HepG2 (cell line): ENCODE results near the gene GRHPR. TPM values are rescaled to one million over a fixed set of nuclear protein-coding genes. Genes with fewer than 3 reads are reported as not detected.

Experiments
- ATAC-seq: fragments of 200-7000 bp; cut with Tn5 transposase; 3 replicates; pipeline ENCODE4 v1.9.1; 2020; ENCODE audit warnings: mild to moderate bottlenecking, moderate library complexity
- BruUV-seq: library from RNA; stranded (reverse); fragments of 400-500 nt; replicated peaks from 2 replicates; lab custom pipeline; 2021; lab: Mats Ljungman, UMichigan
- CTCF ChIA-PET: fragments of 300-600 bp; formaldehyde crosslinking; extraction: SDS; loops from one replicate; lab custom pipeline; 2021; ENCODE audit warnings: low total read pairs, inconsistent platforms, low intra/inter-chr PET ratio; lab: Yijun Ruan, JAX
- POLR2A ChIA-PET: fragments of 350-600 bp; sonication (Branson Sonifier 250); formaldehyde crosslinking; loops from one replicate; lab custom pipeline; 2020; ENCODE audit warnings: antibody characterized with exemption, inconsistent platforms; lab: Yijun Ruan, JAX
- DNase-seq: peaks from one replicate; pipeline ENCODE4 v3.0.0-alpha.2; 2015; ENCODE audit warnings: low spot score
- FAIRE-seq: peaks from 3 replicates; lab custom pipeline; 2011; peaks lifted over from hg19 to GRCh38; lab: Jason Lieb, UNC
- H2AFZ ChIP-seq: one replicate; pipeline ENCODE4 v1.6.1; 2011; ENCODE audit warnings: low read length, inconsistent platforms
- H3K27ac ChIP-seq: fragments of 300-600 bp; 3 replicates; pipeline ENCODE4 v1.8.0; 2011; ENCODE audit warnings: mixed run types, mild to moderate bottlenecking, mixed read lengths, low read length, inconsistent platforms; ENCODE audit not compliant: insufficient read depth; ENCODE audit errors: extremely low read length
- H3K27me3 ChIP-seq, 2 experiments: fragments of 200-600 bp in 1 of 2; 2 replicates in 1 of 2; 3 replicates in 1 of 2; pipeline versions ENCODE4 v1.6.0 to v1.8.0; 2011; ENCODE audit warnings: low read length in 2 of 2, mild to moderate bottlenecking in 2 of 2, moderate library complexity in 2 of 2, inconsistent platforms in 1 of 2; ENCODE audit not compliant: insufficient read depth in 2 of 2, control insufficient read depth in 1 of 2
- H3K36me3 ChIP-seq, 2 experiments: fragments of 200-600 bp in 1 of 2; replicated peaks in 1 of 2; 2 replicates in 1 of 2; 3 replicates in 1 of 2; pipeline versions ENCODE4 v1.5.1 to v1.8.0; 2011; ENCODE audit warnings: low read length in 2 of 2, inconsistent platforms in 1 of 2; ENCODE audit not compliant: insufficient read depth in 2 of 2, control insufficient read depth in 1 of 2
- H3K4me1 ChIP-seq: 2 replicates; pipeline ENCODE4 v1.5.1; 2012; ENCODE audit warnings: low read length, inconsistent platforms; ENCODE audit not compliant: insufficient read depth
- H3K4me2 ChIP-seq: 2 replicates; pipeline ENCODE4 v1.6.0; 2011; ENCODE audit warnings: low read depth, low read length, inconsistent platforms
- H3K4me3 ChIP-seq, 3 experiments: fragments of 200-600 bp in 1 of 3; sonication (generic), shearing (Covaris generic) in 1 of 3; replicated peaks in 1 of 3; 2 replicates each; pipeline ENCODE4 v1.5.1; 2011 to 2016; ENCODE audit warnings: low read length in 3 of 3, inconsistent platforms in 2 of 3, low read depth in 2 of 3, mild to moderate bottlenecking in 2 of 3, control low read depth in 1 of 3, mixed read lengths in 1 of 3; ENCODE audit not compliant: insufficient read depth in 1 of 3
- H3K79me2 ChIP-seq: one replicate; pipeline ENCODE4 v1.6.1; 2011; ENCODE audit warnings: low read length, inconsistent platforms; ENCODE audit not compliant: insufficient read depth
- H3K9ac ChIP-seq: 2 replicates; pipeline ENCODE4 v1.6.0; 2011; ENCODE audit warnings: mild to moderate bottlenecking, low read depth, low read length, inconsistent platforms; ENCODE audit not compliant: insufficient read depth
- H3K9me3 ChIP-seq: 2 replicates; pipeline ENCODE4 v1.5.1; 2012; ENCODE audit warnings: mild to moderate bottlenecking, low read length
- H4K20me1 ChIP-seq: 2 replicates; pipeline ENCODE4 v1.6.0; 2011; ENCODE audit warnings: inconsistent platforms, mild to moderate bottlenecking, low read length, moderate library complexity; ENCODE audit not compliant: insufficient read depth
- CREM ChIP-seq, 2 experiments: sonication (generic) in 1 of 2; formaldehyde crosslinking in 1 of 2; IDR thresholded peaks; 2 replicates each; pipeline versions ENCODE4 v1.4.0 to v1.6.1; 2016 to 2020; ENCODE audit warnings: antibody characterized with exemption in 1 of 2, mild to moderate bottlenecking in 1 of 2, missing genetic modification reagents in 1 of 2
- NCOA2 ChIP-seq: sonication (generic); formaldehyde crosslinking; IDR thresholded peaks from 2 replicates; pipeline ENCODE4 v1.8.0; 2022; ENCODE audit warnings: inconsistent platforms
- SOX6 ChIP-seq, 2 experiments: fragments of 450-650 bp in 1 of 2; sonication (generic) in 1 of 2; formaldehyde crosslinking in 1 of 2; IDR thresholded peaks; 2 replicates each; pipeline versions ENCODE4 v1.4.0 to v1.6.1; 2017 to 2020; ENCODE audit warnings: antibody characterized with exemption in 1 of 2, mild to moderate bottlenecking in 1 of 2, missing genetic modification reagents in 1 of 2
- ZBTB7B ChIP-seq: sonication (generic); formaldehyde crosslinking; IDR thresholded peaks from 2 replicates; pipeline ENCODE4 v1.4.0; 2020; ENCODE audit warnings: missing genetic modification reagents
- ZNF652 ChIP-seq: IDR thresholded peaks from 2 replicates; pipeline ENCODE4 v1.6.1; 2016; ENCODE audit warnings: low read depth, borderline replicate concordance
- ZNF709 ChIP-seq: sonication (generic); formaldehyde crosslinking; IDR thresholded peaks from 2 replicates; pipeline ENCODE4 v1.5.0; 2020; ENCODE audit warnings: mild to moderate bottlenecking, missing genetic modification reagents
- WGBS: methylation state at CpG from one replicate; pipeline ENCODE4 v1.1.6; 2017; ENCODE audit warnings: low lambda C conversion rate; 5-methylcytosine and 5-hydroxymethylcytosine counted together
- in situ Hi-C: cut with HindIII; loops from 2 replicates; pipeline ENCODE4 v1.10.0; 2017; ENCODE audit warnings: low pct_unique_long_range_greater_than_20kb; ENCODE audit not compliant: extremely low pct_ligation_motif_present
- intact Hi-C: fragments of 100-400 bp; cut with micrococcal nuclease; formaldehyde crosslinking; loops from one replicate; pipeline ENCODE4 v1.10.0; 2022; ENCODE audit not compliant: unreplicated experiment
- polyA plus RNA-seq, 8 experiments: library from polyadenylated mRNA; depleted of rRNA in 3 of 8; stranded (reverse) in 7 of 8; unstranded in 1 of 8; fragments of >200 nt; fragmentation: Illumina TruSeq in 4 of 8; extraction: Trizol in 4 of 8; gene quantifications; 2 replicates each; pipeline versions ENCODE4 v1.2.1 to v1.2.3, GENCODE V29; 2011 to 2016; ENCODE audit warnings: low read depth in 4 of 8, missing spikeins in 1 of 8, mixed read lengths in 1 of 8; ENCODE audit not compliant: insufficient read depth in 1 of 8
- total RNA-seq, 5 experiments: library from RNA; depleted of rRNA; stranded (reverse); fragments of >200 nt; fragmentation: Illumina TruSeq; extraction: Trizol; gene quantifications; 2 replicates each; pipeline ENCODE4 v1.2.3, GENCODE V29; 2016; ENCODE audit warnings: low read depth in 1 of 5
- TF ChIP-seq, protein P1 (sequence below): sonication (generic); formaldehyde crosslinking; IDR thresholded peaks from 2 replicates; pipeline ENCODE4 v1.4.0; 2020; ENCODE audit warnings: mild to moderate bottlenecking, missing genetic modification reagents
- TF ChIP-seq, protein P2 (sequence below): sonication (generic); formaldehyde crosslinking; conservative IDR thresholded peaks from 2 replicates; pipeline ENCODE4 v1.4.0; 2020; ENCODE audit warnings: mild to moderate bottlenecking, missing genetic modification reagents, moderate library complexity

Gene GRHPR
- total and polyA plus RNA-seq, 2 of the 13 experiments (the other 11 are each of a cell fraction or from before 2014, with no cell fraction given), result 113 to 115 TPM

DNA sequence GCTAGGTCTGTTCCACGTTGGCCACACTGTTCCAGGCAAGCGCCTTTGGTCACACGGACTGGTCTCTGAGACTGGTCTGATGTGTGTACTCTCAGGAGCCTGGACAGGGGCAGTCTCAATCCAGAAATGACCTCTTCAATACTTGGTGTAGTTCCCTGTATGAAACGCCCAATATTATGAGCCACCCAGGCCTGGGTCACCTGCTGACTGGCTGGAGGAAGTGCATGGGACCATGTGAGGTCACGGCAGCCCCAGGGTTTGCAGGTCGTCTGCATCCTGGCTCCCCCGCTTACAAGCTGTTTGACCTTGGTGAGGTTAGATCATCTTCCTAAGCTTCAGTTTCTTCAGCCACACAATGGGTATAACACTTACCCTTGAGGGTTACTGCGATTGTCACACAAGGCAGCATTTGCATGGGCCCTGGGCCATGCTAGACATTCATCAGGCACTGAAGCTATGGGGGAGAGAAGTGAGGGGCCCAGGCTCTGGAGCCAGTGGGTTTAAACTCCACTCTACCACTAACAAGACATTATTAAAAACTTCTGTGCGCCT lies 5.2 kb upstream of the GRHPR start (continued):
- TF ChIP-seq, protein P1, sequence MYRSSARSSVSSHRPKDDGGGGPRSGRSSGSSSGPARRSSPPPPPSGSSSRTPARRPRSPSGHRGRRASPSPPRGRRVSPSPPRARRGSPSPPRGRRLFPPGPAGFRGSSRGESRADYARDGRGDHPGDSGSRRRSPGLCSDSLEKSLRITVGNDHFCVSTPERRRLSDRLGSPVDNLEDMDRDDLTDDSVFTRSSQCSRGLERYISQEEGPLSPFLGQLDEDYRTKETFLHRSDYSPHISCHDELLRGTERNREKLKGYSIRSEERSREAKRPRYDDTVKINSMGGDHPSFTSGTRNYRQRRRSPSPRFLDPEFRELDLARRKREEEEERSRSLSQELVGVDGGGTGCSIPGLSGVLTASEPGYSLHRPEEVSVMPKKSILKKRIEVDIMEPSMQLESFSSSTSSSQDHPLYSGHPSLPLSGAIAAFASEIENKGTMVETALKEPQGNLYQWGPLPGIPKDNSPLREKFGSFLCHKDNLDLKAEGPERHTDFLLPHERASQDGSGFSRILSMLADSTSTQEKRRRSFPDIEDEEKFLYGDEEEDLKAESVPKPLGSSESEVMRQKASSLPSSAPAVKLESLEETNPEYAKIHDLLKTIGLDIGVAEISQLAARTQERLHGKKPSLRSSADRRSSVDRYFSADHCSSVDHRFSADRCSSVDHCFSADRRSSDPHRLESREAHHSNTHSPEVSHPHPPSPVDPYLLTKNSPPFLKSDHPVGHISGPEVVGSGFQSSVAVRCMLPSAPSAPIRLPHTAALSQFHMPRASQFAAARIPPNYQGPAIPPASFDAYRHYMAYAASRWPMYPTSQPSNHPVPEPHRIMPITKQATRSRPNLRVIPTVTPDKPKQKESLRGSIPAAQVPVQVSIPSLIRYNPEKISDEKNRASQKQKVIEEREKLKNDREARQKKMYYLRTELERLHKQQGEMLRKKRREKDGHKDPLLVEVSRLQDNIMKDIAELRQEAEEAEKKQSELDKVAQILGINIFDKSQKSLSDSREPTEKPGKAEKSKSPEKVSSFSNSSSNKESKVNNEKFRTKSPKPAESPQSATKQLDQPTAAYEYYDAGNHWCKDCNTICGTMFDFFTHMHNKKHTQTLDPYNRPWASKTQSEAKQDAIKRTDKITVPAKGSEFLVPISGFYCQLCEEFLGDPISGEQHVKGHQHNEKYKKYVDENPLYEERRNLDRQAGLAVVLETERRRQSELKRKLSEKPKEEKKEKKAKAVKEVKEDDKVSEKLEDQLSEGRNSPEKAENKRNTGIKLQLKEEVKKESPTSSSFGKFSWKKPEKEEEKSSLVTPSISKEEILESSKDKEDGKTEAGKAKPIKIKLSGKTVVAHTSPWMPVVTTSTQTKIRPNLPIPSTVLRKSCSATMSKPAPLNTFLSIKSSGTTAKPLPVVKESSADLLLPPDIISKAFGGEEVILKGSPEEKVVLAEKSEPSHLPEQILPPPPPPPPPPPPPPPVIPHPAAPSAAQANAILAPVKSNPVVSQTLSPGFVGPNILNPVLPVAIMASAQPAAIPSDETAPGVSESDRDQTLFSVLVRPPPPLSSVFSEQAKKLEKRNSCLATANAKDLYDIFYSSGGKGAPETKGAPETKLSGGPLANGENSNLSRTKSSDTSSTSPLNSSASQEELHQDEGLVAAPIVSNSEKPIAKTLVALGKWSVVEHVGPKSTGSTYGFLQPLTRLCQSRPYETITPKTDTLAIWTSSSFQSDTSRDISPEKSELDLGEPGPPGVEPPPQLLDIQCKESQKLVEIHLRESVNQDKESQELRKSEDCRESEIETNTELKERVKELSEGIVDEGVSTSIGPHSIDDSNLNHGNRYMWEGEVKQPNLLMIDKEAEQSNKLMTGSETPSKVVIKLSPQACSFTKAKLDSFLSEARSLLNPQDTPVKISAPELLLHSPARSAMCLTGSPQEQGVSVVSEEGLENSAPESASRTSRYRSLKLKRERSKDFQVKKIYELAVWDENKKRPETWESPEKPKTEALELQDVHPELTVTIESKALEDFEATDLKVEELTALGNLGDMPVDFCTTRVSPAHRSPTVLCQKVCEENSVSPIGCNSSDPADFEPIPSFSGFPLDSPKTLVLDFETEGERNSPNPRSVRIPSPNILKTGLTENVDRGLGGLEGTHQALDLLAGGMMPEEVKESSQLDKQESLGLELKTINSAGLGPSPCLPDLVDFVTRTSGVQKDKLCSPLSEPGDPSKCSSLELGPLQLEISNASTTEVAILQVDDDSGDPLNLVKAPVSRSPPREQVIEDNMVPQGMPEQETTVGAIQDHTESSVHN, result no peak
- TF ChIP-seq, all 625 proteins: peak for 14

DNA sequence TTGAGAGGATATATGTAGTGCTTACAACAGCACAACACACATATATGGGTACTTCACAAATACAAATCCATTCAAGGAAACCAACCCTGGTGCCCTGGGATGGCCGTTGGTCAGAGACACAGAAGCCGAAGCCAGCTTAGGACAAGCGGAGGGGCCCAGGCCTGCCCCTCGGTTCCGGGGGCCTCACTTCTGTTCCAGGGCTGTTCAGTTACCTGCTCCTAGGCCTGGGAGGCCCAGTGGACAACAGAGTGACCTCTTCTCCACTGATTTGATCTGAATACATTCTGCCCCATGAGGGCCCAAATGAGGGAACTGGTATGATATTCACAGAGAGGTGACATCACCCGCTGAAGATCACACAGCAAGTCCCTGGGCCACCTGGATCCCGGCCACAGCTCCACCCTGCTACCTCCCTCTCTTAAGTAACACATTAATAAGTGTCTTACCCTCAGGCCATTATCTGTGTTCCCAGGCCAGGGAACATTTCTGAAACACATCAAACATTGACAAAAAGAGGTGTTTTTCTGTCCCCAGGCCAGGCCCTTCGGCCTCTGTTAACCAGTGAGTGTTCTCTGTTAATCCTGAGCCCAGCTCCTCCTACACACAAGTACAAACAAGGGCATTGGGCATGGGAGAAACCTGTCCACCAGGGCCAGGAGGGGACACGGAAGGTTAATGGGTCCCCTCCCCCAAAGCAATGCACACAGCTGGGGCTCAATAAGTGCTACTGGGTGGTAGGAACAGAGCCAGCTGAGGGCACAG lies 4.5 kb upstream of the GRHPR start:
- WGBS, result 5% methylated on average over 9 of the region's 9 CpGs
- TSS peak; percentile 69 for BruUV-seq
- peak; percentile 72 for FAIRE-seq
- POLR2A ChIA-PET, result interaction anchor here (2.6 to 3.0 kb wide), 2 partner anchors 13 to 48 kb away, joined by 16 to 20 read pairs; partner anchors contain the start of gene ZBTB5
- H2AFZ ChIP-seq, result peak overlapping the region; percentile 36
- peak; percentile 39 for ATAC-seq
- H3K27ac ChIP-seq, result peak overlapping the region; percentile 43
- CTCF ChIA-PET, result no interaction called here
- in situ Hi-C loops (no loop called here), intact Hi-C loops (loop anchor here (5.0 kb wide), 1 partner anchor 551 kb away; no protein-coding TSS in a partner anchor)
- peak; percentile 79 for DNase-seq
- H3K36me3 ChIP-seq, result no peaks in the 10 kb centered on the region
- peak overlapping the region; percentile 17 to 56 (median 35); a peak in 5 of 6 replicates for H3K4me3 ChIP-seq
- H3K4me1 ChIP-seq, result peaks cover 63% of the 10 kb centered on the region
- no peaks in the 10 kb centered on the region for H3K9me3 ChIP-seq
- H3K79me2 ChIP-seq, result peaks cover 5% of the 10 kb centered on the region
- H4K20me1 ChIP-seq, result no peaks in the 10 kb centered on the region
- no peaks in the 10 kb centered on the region for H3K27me3 ChIP-seq
- peak overlapping the region; percentile 82 for H3K4me2 ChIP-seq
- peak overlapping the region; percentile 41 for H3K9ac ChIP-seq
- TF ChIP-seq ZNF652 (CRISPR knock-in tag) (peak; percentile 42; the same call in 1 of the 2 replicates), CREM (IDR thresholded peaks at IDR 0.05) (no peak), CREM (CRISPR knock-in tag; IDR thresholded peaks at IDR 0.05) (no peak), ZBTB7B (CRISPR knock-in tag) (0 out of 2 replicates have a peak, but pooled peaks have one; percentile 36), SOX6 (IDR thresholded peaks at IDR 0.05) (no peak), SOX6 (CRISPR knock-in tag; IDR thresholded peaks at IDR 0.05) (peak; percentile 48; the same call in 1 of the 2 replicates), NCOA2 (CRISPR knock-in tag) (peak; percentile 34; the same call in 1 of the 2 replicates), ZNF709 (CRISPR knock-in tag) (peak; percentile 77; the same call in 1 of the 2 replicates)
- TF ChIP-seq, protein P2, sequence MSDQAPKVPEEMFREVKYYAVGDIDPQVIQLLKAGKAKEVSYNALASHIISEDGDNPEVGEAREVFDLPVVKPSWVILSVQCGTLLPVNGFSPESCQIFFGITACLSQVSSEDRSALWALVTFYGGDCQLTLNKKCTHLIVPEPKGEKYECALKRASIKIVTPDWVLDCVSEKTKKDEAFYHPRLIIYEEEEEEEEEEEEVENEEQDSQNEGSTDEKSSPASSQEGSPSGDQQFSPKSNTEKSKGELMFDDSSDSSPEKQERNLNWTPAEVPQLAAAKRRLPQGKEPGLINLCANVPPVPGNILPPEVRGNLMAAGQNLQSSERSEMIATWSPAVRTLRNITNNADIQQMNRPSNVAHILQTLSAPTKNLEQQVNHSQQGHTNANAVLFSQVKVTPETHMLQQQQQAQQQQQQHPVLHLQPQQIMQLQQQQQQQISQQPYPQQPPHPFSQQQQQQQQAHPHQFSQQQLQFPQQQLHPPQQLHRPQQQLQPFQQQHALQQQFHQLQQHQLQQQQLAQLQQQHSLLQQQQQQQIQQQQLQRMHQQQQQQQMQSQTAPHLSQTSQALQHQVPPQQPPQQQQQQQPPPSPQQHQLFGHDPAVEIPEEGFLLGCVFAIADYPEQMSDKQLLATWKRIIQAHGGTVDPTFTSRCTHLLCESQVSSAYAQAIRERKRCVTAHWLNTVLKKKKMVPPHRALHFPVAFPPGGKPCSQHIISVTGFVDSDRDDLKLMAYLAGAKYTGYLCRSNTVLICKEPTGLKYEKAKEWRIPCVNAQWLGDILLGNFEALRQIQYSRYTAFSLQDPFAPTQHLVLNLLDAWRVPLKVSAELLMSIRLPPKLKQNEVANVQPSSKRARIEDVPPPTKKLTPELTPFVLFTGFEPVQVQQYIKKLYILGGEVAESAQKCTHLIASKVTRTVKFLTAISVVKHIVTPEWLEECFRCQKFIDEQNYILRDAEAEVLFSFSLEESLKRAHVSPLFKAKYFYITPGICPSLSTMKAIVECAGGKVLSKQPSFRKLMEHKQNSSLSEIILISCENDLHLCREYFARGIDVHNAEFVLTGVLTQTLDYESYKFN (CRISPR knock-in tag), result peak; percentile 45
